T-helper 2 cell treated with Interferon-gamma antibody and Interleukin-4, amounts not matched to agents 5 μg/mL and 100 μg/mL, for 36 hours (primary cell): ENCODE results near the gene PLEKHO1.

ENCODE experiments used
- DNase-seq: peaks from one replicate; pipeline ENCODE4 v3.0.0; 2021; ENCODE audit warnings: low spot score
- H3K27ac Mint-ChIP-seq: one replicate; pipeline ENCODE4 v1.8.0; 2021; ENCODE audit warnings: mild to moderate bottlenecking, mixed read lengths
- H3K27me3 Mint-ChIP-seq: one replicate; pipeline ENCODE4 v1.8.0; 2021; ENCODE audit warnings: low read depth, mixed read lengths
- H3K36me3 Mint-ChIP-seq: one replicate; pipeline ENCODE4 v1.8.0; 2021; ENCODE audit warnings: low read depth, mixed read lengths
- H3K4me1 Mint-ChIP-seq: one replicate; pipeline ENCODE4 v1.8.0; 2021; ENCODE audit warnings: low read depth, mixed read lengths
- H3K4me3 Mint-ChIP-seq: one replicate; pipeline ENCODE4 v1.8.0; 2022; ENCODE audit warnings: mild to moderate bottlenecking, moderate library complexity, mixed read lengths
- H3K9me3 Mint-ChIP-seq: one replicate; pipeline ENCODE4 v1.8.0; 2021; ENCODE audit warnings: mixed read lengths

PLEKHO1 gene, protein sequence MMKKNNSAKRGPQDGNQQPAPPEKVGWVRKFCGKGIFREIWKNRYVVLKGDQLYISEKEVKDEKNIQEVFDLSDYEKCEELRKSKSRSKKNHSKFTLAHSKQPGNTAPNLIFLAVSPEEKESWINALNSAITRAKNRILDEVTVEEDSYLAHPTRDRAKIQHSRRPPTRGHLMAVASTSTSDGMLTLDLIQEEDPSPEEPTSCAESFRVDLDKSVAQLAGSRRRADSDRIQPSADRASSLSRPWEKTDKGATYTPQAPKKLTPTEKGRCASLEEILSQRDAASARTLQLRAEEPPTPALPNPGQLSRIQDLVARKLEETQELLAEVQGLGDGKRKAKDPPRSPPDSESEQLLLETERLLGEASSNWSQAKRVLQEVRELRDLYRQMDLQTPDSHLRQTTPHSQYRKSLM

DNA sequence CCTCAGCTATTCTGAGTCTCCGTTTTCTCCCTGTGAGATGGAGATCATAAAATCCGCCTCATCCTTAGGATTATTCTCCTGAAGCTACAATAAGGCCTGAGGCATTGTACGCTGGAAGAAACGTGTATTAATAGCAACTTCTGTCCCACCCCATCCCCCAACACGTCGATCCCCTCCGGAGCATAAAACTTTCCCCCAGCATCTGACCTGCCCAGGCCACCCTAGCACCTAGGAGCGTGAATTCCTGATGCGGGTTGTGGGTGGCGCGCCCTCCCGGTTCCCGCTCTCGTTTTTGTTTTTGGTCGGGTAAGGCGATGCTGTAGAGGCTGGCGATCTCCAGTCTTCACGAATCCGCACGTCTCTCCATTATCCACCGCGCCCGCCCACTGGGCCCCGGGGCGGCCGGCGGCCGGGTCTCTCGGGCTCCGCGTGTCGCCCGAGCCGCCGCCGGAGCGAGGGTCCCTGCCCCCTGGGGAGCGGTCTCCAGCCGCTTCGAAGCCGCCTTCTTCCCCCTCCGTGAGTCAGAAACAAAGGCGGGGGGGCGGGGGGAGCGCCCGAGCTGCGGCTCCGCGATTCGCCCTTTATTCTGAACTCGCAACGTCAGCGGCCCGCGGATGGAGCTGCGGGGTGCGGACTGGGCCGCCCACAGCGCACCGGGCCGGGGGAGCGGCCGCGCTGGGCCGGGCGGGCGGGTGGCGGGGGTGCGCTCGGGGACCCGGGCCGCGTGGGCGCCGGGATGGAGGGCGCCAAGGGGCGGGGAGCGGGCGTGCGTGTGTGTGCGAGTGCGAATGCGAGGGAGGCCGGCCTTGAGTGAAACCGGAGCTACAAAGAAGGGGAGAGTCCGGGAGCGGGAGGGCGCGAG is at the start of gene PLEKHO1:
PLEKHO1 (plus strand) TSS at position 646 of the 862 bp plus-strand sequence. CDS start 342 bp downstream, outside the sequence.
- no peaks in the 10 kb centered on the region for H3K9me3 Mint-ChIP-seq
- DNase-seq: peak; percentile 77
- peaks cover 56% of the 10 kb centered on the region for H3K4me1 Mint-ChIP-seq
- H3K27ac Mint-ChIP-seq: peak within 1 kb of the TSS; percentile 87
- H3K4me3 Mint-ChIP-seq: peak within 1 kb of the TSS; percentile 89
- H3K27me3 Mint-ChIP-seq: peaks cover 35% of the 10 kb centered on the region
- H3K36me3 Mint-ChIP-seq: peaks cover 33% of the 10 kb centered on the region

DNA sequence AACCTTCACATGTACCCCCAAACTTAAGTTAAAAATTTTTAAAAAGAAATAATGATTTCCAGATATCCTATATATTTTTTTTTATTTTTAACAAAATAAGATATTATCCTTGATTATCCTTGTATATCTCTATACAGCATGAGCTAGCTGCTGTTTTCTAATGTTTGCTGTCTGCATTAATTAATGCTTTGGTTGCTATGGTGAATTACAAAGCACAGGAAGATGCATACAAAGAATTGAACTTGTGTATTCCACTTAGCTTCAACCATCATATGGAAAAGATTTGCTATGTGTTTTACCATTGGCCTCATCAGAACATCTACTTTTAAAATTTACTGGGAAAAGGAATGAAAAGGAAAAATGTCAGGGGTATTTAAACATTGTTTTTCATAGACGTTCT is 46.7 kb upstream of the PLEKHO1 start:
- H3K36me3 Mint-ChIP-seq: peaks cover 34% of the 10 kb centered on the region

GRCh38 chr1:150106341-150106740 is 43.4 kb upstream of the PLEKHO1 start:
- Mint-ChIP-seq H3K27me3 (no peaks in the 10 kb centered on the region), H3K9me3 (peaks cover 6% of the 10 kb centered on the region), H3K36me3 (peaks cover 35% of the 10 kb centered on the region), H3K4me1 (peaks cover 70% of the 10 kb centered on the region), H3K4me3 (peak overlapping the region; percentile 83), H3K27ac (peak overlapping the region; percentile 90)
- DNase-seq: peak; percentile 14

More for the DNA sequence above, 46.7 kb upstream of the PLEKHO1 start:
- H3K9me3 Mint-ChIP-seq: peaks cover 9% of the 10 kb centered on the region
- peaks cover 47% of the 10 kb centered on the region for H3K4me1 Mint-ChIP-seq
- no peak for DNase-seq
- H3K27ac Mint-ChIP-seq: no peak overlapping the region
- no peak overlapping the region for H3K4me3 Mint-ChIP-seq
- H3K27me3 Mint-ChIP-seq: no peaks in the 10 kb centered on the region

DNA sequence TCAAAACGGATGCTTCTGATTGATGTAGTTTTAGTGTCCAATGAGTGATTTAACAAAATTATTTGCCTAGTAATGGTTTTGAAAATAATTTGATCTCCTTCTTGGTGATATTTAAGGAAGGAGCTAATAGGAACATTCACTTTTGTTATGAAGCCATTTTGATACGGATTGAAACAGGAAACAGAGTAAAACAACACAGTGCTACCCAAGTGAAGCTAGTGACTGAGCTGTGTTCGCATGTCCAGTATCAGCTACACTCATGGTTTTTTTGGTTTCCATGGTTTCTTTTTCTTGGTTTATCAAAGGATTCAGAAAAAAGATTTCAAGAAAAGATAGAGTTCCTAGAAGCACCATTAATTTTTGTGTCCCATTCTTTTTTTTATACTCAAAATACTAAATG is 40.1 kb upstream of the PLEKHO1 start:
- Mint-ChIP-seq H3K36me3 (peaks cover 52% of the 10 kb centered on the region), H3K27me3 (no peaks in the 10 kb centered on the region), H3K4me3 (peak overlapping the region; percentile 73), H3K9me3 (peaks cover 12% of the 10 kb centered on the region), H3K27ac (peak overlapping the region; percentile 93), H3K4me1 (peaks cover 66% of the 10 kb centered on the region)
- DNase-seq: no peak

GRCh38 chr1:150110116-150110515 is 39.6 kb upstream of the PLEKHO1 start:
- peaks cover 13% of the 10 kb centered on the region for H3K9me3 Mint-ChIP-seq
- peaks cover 51% of the 10 kb centered on the region for H3K36me3 Mint-ChIP-seq
- H3K27ac Mint-ChIP-seq: peak overlapping the region; percentile 93
- no peaks in the 10 kb centered on the region for H3K27me3 Mint-ChIP-seq
- peak overlapping the region; percentile 73 for H3K4me3 Mint-ChIP-seq
- H3K4me1 Mint-ChIP-seq: peaks cover 63% of the 10 kb centered on the region
- DNase-seq: no peak

- Mint-ChIP-seq H3K9me3 (peaks cover 20% of the 10 kb centered on the region), H3K36me3 (peaks cover 51% of the 10 kb centered on the region), H3K27ac (peak overlapping the region; percentile 81), H3K4me3 (peak overlapping the region; percentile 58), H3K4me1 (peaks cover 48% of the 10 kb centered on the region), H3K27me3 (no peaks in the 10 kb centered on the region)
- DNase-seq: no peak
Observed at GRCh38 chr1:150111670-150112069, 38.0 kb upstream of the PLEKHO1 start.

DNA sequence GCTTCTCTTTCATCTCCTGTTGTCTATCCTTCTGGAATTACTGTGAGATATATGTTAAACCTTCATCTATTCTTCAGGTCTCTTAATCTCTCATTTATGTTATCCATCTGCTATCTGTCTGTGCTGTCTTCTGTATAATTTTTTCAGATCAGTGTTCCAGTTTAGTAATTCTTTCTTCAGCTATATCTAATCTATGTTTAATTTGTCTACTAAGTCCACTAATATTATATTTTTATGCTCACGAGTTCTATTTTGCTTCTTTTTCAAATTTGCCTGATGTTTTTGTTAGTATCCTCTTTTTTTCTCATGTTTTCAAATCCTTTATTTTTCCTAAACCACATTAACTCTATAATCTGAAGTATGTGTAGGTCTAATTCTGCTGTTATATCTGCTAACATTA is 34.6 kb upstream of the PLEKHO1 start:
- peaks cover 46% of the 10 kb centered on the region for H3K36me3 Mint-ChIP-seq
- H3K4me1 Mint-ChIP-seq: peaks cover 19% of the 10 kb centered on the region
- H3K9me3 Mint-ChIP-seq: peaks cover 20% of the 10 kb centered on the region
- no peak overlapping the region for H3K27ac Mint-ChIP-seq
- no peak for DNase-seq
- no peaks in the 10 kb centered on the region for H3K27me3 Mint-ChIP-seq
- H3K4me3 Mint-ChIP-seq: no peak overlapping the region

DNA sequence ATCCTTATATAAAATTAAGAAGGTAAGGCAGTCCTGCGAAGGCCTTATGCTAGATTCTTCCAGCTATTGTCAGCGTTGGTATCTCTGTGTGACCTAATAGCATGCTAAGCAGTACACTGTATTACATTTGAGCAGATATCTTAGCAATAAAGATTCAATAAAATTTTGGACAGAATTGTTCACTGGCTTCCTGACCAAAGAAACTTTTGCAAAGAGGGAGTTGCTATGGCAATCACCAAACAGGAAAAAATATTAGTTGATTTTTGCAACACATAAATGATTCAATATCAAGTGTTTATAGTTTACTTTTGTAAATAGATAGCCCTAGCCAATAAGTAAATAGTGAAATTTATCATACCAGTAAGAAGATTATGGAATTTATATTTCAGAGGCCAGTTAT is 31.0 kb upstream of the PLEKHO1 start:
- H3K27me3 Mint-ChIP-seq: no peaks in the 10 kb centered on the region
- DNase-seq: no peak
- H3K4me3 Mint-ChIP-seq: no peak overlapping the region
- peaks cover 30% of the 10 kb centered on the region for H3K36me3 Mint-ChIP-seq
- no peak overlapping the region for H3K27ac Mint-ChIP-seq
- H3K4me1 Mint-ChIP-seq: peaks cover 2% of the 10 kb centered on the region
- peaks cover 20% of the 10 kb centered on the region for H3K9me3 Mint-ChIP-seq

GRCh38 chr1:150121236-150121862 is 28.4 kb upstream of the PLEKHO1 start:
- no peaks in the 10 kb centered on the region for H3K9me3 Mint-ChIP-seq
- H3K36me3 Mint-ChIP-seq: peaks cover 9% of the 10 kb centered on the region
- H3K27ac Mint-ChIP-seq: no peak overlapping the region
- H3K4me3 Mint-ChIP-seq: no peak overlapping the region
- H3K4me1 Mint-ChIP-seq: peaks cover 2% of the 10 kb centered on the region
- H3K27me3 Mint-ChIP-seq: no peaks in the 10 kb centered on the region
- DNase-seq: no peak

DNA sequence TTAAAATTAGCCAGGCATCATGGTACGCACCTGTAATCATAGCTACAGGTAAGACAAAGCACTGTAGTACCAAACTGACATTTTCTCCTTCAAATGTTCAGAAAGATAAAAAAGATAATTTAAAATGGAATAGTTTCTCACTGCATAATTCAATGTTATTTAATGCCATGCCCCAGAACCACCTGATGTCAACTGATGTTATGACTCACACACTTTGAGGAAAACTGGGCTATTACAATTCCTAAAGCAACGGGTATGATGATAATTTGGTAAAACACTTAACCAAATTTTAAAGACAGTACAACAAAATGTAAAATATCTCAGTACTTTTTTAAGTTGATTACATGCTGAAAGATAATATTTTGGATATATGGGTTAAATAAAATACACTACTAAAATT is 22.9 kb upstream of the PLEKHO1 start:
- H3K4me1 Mint-ChIP-seq: no peaks in the 10 kb centered on the region
- no peaks in the 10 kb centered on the region for H3K27me3 Mint-ChIP-seq
- no peak for DNase-seq

DNA sequence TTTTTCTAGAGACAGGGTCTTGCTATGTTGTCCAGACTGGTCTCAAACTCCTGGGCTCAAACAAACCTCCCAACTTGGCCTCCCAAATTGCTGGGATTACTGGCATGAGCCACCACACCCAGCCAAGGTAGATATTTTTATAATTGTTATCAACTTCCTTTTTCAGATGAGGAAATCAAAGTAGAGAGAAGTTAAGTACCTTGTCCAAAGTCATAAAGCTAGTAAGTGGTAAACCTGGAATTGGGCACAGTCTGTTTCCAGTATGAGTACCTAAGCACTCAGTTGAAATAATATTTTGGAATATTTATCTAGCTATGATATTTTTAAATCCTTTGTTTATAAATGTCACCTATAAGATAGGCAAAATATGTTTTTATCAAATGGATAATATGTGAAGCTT is 22.3 kb upstream of the PLEKHO1 start:
- Mint-ChIP-seq H3K27ac (no peak overlapping the region), H3K36me3 (peaks cover 3% of the 10 kb centered on the region)

More for the DNA sequence above, 22.9 kb upstream of the PLEKHO1 start:
- H3K4me3 Mint-ChIP-seq: no peak overlapping the region
- no peaks in the 10 kb centered on the region for H3K9me3 Mint-ChIP-seq
- H3K27ac Mint-ChIP-seq: no peak overlapping the region
- H3K36me3 Mint-ChIP-seq: peaks cover 9% of the 10 kb centered on the region

GRCh38 chr1:150127868-150128267 is 21.8 kb upstream of the PLEKHO1 start:
- no peaks in the 10 kb centered on the region for H3K27me3 Mint-ChIP-seq
- no peaks in the 10 kb centered on the region for H3K9me3 Mint-ChIP-seq
- no peaks in the 10 kb centered on the region for H3K4me1 Mint-ChIP-seq
- H3K27ac Mint-ChIP-seq: no peak overlapping the region
- H3K4me3 Mint-ChIP-seq: no peak overlapping the region
- DNase-seq: no peak
- H3K36me3 Mint-ChIP-seq: peaks cover 3% of the 10 kb centered on the region

More for the DNA sequence above, 22.3 kb upstream of the PLEKHO1 start:
- no peaks in the 10 kb centered on the region for H3K9me3 Mint-ChIP-seq
- H3K27me3 Mint-ChIP-seq: no peaks in the 10 kb centered on the region
- DNase-seq: no peak
- H3K4me1 Mint-ChIP-seq: no peaks in the 10 kb centered on the region
- H3K4me3 Mint-ChIP-seq: no peak overlapping the region

DNA sequence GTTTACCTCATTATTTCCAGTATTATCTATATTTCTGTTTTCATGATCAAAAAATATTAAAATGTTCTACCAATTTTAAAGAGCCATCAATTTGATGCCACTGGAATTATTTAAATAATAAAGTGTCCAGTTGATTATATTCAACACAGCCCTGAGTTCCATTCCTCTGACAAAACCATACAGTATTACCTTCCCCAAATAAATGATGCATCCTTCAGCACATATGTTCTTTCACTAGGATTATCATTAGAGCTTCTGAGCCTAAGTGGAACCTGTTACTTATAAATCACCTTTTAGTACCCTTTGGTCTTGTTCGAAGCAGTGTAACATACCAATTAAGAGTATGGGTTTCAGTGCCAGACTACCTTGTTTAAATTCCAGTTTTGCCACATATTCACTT is 17.3 kb upstream of the PLEKHO1 start:
- H3K4me3 Mint-ChIP-seq: no peak overlapping the region
- H3K27ac Mint-ChIP-seq: no peak overlapping the region
- no peak for DNase-seq
- no peaks in the 10 kb centered on the region for H3K27me3 Mint-ChIP-seq
- no peaks in the 10 kb centered on the region for H3K9me3 Mint-ChIP-seq
- H3K4me1 Mint-ChIP-seq: no peaks in the 10 kb centered on the region
- peaks cover 8% of the 10 kb centered on the region for H3K36me3 Mint-ChIP-seq

GRCh38 chr1:150134537-150134936 is 15.2 kb upstream of the PLEKHO1 start:
- H3K4me1 Mint-ChIP-seq: no peaks in the 10 kb centered on the region
- no peak for DNase-seq
- no peaks in the 10 kb centered on the region for H3K27me3 Mint-ChIP-seq
- no peak overlapping the region for H3K27ac Mint-ChIP-seq
- H3K4me3 Mint-ChIP-seq: no peak overlapping the region
- H3K36me3 Mint-ChIP-seq: peaks cover 6% of the 10 kb centered on the region
- no peaks in the 10 kb centered on the region for H3K9me3 Mint-ChIP-seq
